ENCODE data around the gene NECAP2.
"Not testable (repeated sequence)": the region's sequence is repeated elsewhere in the genome, so short reads cannot be mapped to it uniquely, and the experiment has no call there.

NECAP2 gene

GRCh38 chr1:16425125-16426025 lies 15.1 kb upstream of the NECAP2 start:
- no peak for DNase-seq (ENCODE audit: extremely low read depth in 1 of 2, low read depth in 1 of 2)

- no peak for DNase-seq (ENCODE audit: extremely low read depth in 1 of 2, low read depth in 1 of 2)
Measured at GRCh38 chr1:16430606-16431005, 9.9 kb upstream of the NECAP2 start.

- DNase-seq (ENCODE audit: extremely low read depth in 1 of 2, low read depth in 1 of 2) = no peak
Measured at GRCh38 chr1:16433030-16433429, 7.5 kb upstream of the NECAP2 start.

- no peak for DNase-seq (ENCODE audit: extremely low read depth in 1 of 2, low read depth in 1 of 2)
Measured at GRCh38 chr1:16434007-16434406, 6.5 kb upstream of the NECAP2 start.

GRCh38 chr1:16434501-16434900 lies 6.0 kb upstream of the NECAP2 start:
- DNase-seq (ENCODE audit: extremely low read depth in 1 of 2, low read depth in 1 of 2) = no peak

DNA sequence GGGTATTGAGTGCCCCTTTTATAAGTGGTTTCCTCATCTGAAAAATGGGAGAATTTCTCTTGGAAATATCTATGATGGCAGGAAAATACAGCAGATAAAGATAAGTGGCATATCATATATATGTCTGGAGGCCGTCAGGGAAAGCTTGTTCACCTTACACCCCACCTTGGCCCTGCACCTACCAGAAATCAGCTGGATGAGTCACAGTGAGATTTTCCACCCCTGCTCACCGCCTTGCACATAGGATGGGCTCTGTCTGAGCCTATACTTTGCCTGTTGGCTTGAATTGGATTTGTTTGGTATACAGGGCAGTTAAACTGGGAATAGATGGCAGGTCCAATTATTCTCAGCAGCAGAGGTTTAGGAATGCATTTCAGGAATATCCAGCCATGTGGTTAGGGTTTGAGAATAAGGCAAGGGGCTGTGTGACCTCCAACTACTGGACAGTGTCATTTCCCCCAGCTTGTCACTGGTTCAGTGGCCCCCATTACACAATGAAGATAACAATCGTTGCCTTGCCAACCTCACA lies 3.5 kb upstream of the NECAP2 start, which contains the start of gene SPATA21:
Gene SPATA21 (minus strand): TSS at position 479 of the 529 bp plus-strand sequence. CDS start 6,053 bp downstream, outside the sequence.
- DNase-seq (ENCODE audit: extremely low read depth in 1 of 2, low read depth in 1 of 2) = no peak

- DNase-seq (ENCODE audit: extremely low read depth in 1 of 2, low read depth in 1 of 2) = no peak
Measured at GRCh38 chr1:16438516-16438915, 2.0 kb upstream of the NECAP2 start.

DNA sequence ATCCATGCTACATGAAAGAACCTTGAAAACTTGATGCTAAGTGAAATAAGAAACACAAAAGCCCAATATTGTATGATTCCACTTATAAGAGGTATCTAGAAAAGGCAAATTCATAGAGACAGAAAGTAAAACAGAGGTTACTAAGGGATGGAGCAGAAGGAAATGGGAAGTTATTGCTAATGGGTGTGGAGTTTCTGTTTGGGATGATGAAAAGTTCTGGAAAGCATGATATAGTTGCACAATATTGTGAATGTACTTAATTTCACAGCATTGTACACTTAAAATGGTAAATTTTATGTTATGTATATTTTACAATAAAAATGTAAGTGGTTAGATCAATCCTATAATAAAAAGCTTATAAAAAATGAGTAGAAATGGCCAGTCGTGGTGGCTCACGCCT lies 1.6 kb upstream of the NECAP2 start:
- no peak for DNase-seq (ENCODE audit: extremely low read depth in 1 of 2, low read depth in 1 of 2)

DNA sequence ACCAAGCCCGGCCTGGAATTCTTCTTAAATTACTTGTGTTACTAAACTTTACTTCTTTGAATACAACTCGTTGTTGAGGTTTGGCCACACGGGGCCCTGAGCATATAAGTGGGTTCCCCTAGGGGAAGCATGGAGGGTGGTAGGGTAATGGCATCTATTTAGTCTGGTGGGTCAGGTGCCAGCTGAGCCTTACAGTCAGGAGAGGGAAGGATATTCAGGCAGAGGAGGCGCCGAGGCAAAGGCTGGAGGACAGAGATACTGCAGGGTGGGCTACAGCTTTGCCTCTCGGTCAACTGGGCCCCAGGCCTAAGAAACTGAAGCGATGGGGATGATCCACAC lies 424 bp upstream of the NECAP2 start:
- no peak for DNase-seq (ENCODE audit: extremely low read depth in 1 of 2, low read depth in 1 of 2)

DNA sequence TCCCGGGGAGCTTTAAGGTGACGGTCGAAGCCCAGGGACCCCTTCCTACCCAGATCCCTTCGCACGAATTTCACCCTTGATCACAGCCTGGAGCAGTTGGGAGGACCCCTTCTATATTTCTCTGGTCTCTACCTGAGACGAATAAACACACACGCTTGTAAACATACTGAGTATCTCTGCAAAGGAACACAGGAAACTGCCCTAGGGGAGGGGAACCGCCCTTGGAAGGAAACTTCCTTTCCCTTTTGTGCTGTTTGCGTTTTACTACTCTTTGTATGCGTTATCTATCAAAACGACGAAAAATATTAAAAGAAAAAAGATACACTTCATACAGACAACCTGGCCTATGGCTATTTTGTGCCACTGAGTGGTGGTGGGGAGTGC lies 750 bp downstream of the NECAP2 start:
- no peak for DNase-seq (ENCODE audit: extremely low read depth in 1 of 2, low read depth in 1 of 2)

GRCh38 chr1:16442265-16442664 lies 1.7 kb downstream of the NECAP2 start:
- no peak for DNase-seq (ENCODE audit: extremely low read depth in 1 of 2, low read depth in 1 of 2)

GRCh38 chr1:16442941-16443340 lies 2.4 kb downstream of the NECAP2 start:
- no peak for DNase-seq (ENCODE audit: extremely low read depth in 1 of 2, low read depth in 1 of 2)

- DNase-seq (ENCODE audit: extremely low read depth in 1 of 2, low read depth in 1 of 2) = no peak
Measured at GRCh38 chr1:16443975-16444770, 3.6 kb downstream of the NECAP2 start.

DNA sequence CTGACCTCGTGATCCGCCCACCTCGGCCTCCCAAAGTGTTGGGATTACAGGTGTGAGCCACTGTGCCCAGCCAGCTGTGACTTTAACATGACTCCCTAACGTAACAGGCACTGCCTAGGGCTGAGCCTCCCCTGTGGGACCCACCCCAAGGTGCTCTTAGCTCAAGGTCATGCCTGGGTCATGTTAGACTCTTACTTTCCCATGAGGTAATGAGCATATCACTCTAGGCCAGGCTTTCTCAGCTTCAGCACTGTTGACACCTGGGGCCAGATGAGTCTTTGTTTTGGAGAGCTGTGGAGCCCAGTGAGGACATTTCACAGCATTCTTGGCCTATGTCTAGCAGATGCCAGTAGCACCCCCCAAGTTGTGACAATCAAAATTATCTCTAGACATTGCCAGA lies 4.5 kb downstream of the NECAP2 start:
- DNase-seq (ENCODE audit: extremely low read depth in 1 of 2, low read depth in 1 of 2) = no peak

GRCh38 chr1:16446116-16446515 lies 5.6 kb downstream of the NECAP2 start:
- no peak for DNase-seq (ENCODE audit: extremely low read depth in 1 of 2, low read depth in 1 of 2)

DNA sequence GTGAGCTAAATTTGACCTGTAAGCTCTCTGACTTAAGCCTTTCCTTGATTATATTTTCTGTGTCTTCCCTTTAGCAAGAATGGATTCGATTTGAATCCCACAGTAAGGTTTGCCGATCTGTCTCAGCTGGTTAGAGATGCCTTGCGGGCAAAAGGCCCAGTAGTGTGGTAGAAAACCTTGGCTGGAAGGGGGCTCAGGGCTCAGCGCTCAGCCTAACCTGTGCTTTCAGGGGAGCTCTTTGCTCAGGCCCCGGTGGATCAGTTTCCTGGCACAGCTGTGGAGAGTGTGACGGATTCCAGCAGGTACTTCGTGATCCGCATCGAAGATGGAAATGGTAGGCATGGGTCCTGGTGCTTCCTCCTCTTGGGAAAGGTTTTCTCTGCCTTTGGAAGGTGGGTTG lies 7.1 kb downstream of the NECAP2 start:
- no peak for DNase-seq (ENCODE audit: extremely low read depth in 1 of 2, low read depth in 1 of 2)

- no peak for DNase-seq (ENCODE audit: extremely low read depth in 1 of 2, low read depth in 1 of 2)
Measured at GRCh38 chr1:16449065-16449464, 8.5 kb downstream of the NECAP2 start.

DNA sequence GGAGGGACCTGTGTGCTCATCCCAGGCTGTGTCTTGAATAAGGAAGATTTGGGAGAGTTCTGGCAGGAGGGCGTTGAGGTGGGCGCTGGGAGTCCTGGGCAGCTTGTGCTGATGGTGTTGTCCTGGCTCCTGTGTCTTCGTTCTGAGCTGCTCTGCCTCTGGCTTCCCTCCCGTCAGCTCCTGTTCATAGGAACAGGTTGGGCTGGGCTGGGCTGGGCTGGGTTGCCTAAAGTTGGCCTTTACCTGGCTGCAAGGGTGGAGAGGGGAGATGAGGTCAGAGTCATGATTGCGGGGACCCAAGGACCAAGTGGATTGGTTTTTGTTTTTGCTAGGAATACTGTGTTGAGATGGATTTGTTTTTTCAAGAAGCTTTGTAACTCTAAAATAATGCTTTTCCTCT lies 9.1 kb downstream of the NECAP2 start:
- DNase-seq (ENCODE audit: extremely low read depth in 1 of 2, low read depth in 1 of 2) = no peak

- no peak for DNase-seq (ENCODE audit: extremely low read depth in 1 of 2, low read depth in 1 of 2)
Measured at GRCh38 chr1:16450863-16451481, 10.4 kb downstream of the NECAP2 start.

GRCh38 chr1:16451841-16452528 lies 11.5 kb downstream of the NECAP2 start:
- no peak for DNase-seq (ENCODE audit: extremely low read depth in 1 of 2, low read depth in 1 of 2)

DNA sequence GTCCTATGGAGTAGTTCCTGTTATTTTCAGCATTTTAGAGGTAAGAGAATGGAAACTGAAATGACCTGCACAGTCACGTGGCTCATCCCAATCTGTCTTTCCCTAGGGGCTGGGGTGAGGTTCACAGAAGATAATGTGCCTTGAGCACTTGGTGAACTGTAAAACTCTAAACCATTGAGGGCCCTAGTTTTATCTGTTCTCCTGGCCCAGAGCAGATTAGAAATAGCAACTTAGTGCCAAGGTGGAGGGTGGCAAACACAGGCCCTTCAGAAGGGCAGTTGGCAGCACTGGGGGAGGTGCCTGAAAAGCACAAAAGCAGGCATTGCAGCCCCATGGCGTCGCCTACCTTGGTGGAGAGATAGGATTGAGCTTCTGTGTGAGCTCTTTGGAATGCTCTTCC lies 14.4 kb downstream of the NECAP2 start:
- DNase-seq (ENCODE audit: extremely low read depth in 1 of 2, low read depth in 1 of 2) = not testable (repeated sequence)

Measured in activated CD8-positive, alpha-beta memory T cell treated with anti-CD3 and anti-CD28 coated beads for 1 hour (primary cell).